NCI-H2171 treated with DMSO at 0.1 percent for 48 hours (cell line): ENCODE measurements around the gene TMEM45A.

Source experiments
- DNase-seq: peaks from one replicate; lab custom pipeline; 2025; lab: John Stamatoyannopoulos, UW

The TMEM45A gene

GRCh38 chr3:100613721-100614390, 121.4 kb downstream of the TMEM45A start:
- no peak for DNase-seq

- no peak for DNase-seq
Measured at GRCh38 chr3:100614941-100615340, 122.5 kb downstream of the TMEM45A start.

- DNase-seq = no peak
Measured at GRCh38 chr3:100615684-100616083, 123.3 kb downstream of the TMEM45A start.

- no peak for DNase-seq
Measured at GRCh38 chr3:100621251-100621650, 128.8 kb downstream of the TMEM45A start.
